Caco-2 (cell line): ENCODE results near the gene PPARD. TPM values are rescaled to one million over a fixed set of nuclear protein-coding genes. Genes with fewer than 3 reads are reported as not detected.

Experiments used
- BruUV-seq: library from RNA; stranded (reverse); fragments of 400-500 nt; replicated peaks from 2 replicates; lab custom pipeline; 2021; lab: Mats Ljungman, UMichigan
- CTCF ChIA-PET: fragments of 300-600 bp; sonication (Branson Sonifier 250); formaldehyde crosslinking; loops from one replicate; lab custom pipeline; 2022; ENCODE audit warnings: antibody characterized with exemption; lab: Charles Lee
- POLR2A ChIA-PET: fragments of 300-600 bp; sonication (Branson Sonifier 250); formaldehyde crosslinking; loops from one replicate; lab custom pipeline; 2022; ENCODE audit warnings: antibody characterized with exemption; lab: Charles Lee
- DNase-seq, 2 experiments: peaks; one replicate each; pipeline versions ENCODE4 v3.0.0 to v3.0.0-alpha.2; 2020 to 2022
- H3K27me3 ChIP-seq: replicated peaks from 2 replicates; pipeline ENCODE4 v1.6.0; 2011; ENCODE audit warnings: low read length; ENCODE audit not compliant: control insufficient read depth, insufficient read depth
- H3K36me3 ChIP-seq: 2 replicates; pipeline ENCODE4 v1.5.1; 2011; ENCODE audit warnings: low read length; ENCODE audit not compliant: control insufficient read depth, insufficient read depth
- H3K4me1 ChIP-seq: fragments of 250-450 bp; sonication (Bioruptor Pico); 2 replicates; pipeline ENCODE4 v1.5.1; 2020; ENCODE audit warnings: mild to moderate bottlenecking
- H3K4me3 ChIP-seq: 2 replicates; pipeline ENCODE4 v1.5.1; 2011; ENCODE audit warnings: low read depth, mild to moderate bottlenecking, control low read depth, low read length
- H3K9me3 ChIP-seq: fragments of 250-450 bp; sonication (Bioruptor Pico); 2 replicates; pipeline ENCODE4 v1.5.1; 2020; ENCODE audit warnings: mild to moderate bottlenecking, moderate library complexity
- H3K27ac Mint-ChIP-seq: one replicate; pipeline ENCODE4 v1.8.0; 2022; ENCODE audit warnings: mixed read lengths; ENCODE audit not compliant: unreplicated experiment
- H3K27me3 Mint-ChIP-seq: one replicate; pipeline ENCODE4 v1.8.0; 2022; ENCODE audit warnings: mixed read lengths; ENCODE audit not compliant: insufficient read depth, unreplicated experiment
- H3K36me3 Mint-ChIP-seq: one replicate; pipeline ENCODE4 v1.8.0; 2022; ENCODE audit warnings: mild to moderate bottlenecking, mixed read lengths; ENCODE audit not compliant: insufficient read depth, unreplicated experiment
- H3K4me1 Mint-ChIP-seq: one replicate; pipeline ENCODE4 v1.8.0; 2022; ENCODE audit warnings: low read depth, mixed read lengths; ENCODE audit not compliant: unreplicated experiment
- H3K4me3 Mint-ChIP-seq: one replicate; pipeline ENCODE4 v1.8.0; 2022; ENCODE audit warnings: mild to moderate bottlenecking, moderate library complexity, mixed read lengths; ENCODE audit not compliant: unreplicated experiment
- H3K9me3 Mint-ChIP-seq: one replicate; pipeline ENCODE4 v1.8.0; 2022; ENCODE audit warnings: mixed read lengths; ENCODE audit not compliant: unreplicated experiment
- intact Hi-C: fragments of 100-400 bp; cut with micrococcal nuclease; formaldehyde crosslinking; loops from one replicate; pipeline ENCODE4 v1.10.0; 2022; ENCODE audit not compliant: unreplicated experiment
- total RNA-seq: library from RNA; stranded (reverse); gene quantifications from 2 replicates; pipeline ENCODE4 v1.2.3, GENCODE V29; 2022
- TF ChIP-seq, protein P1 (sequence below), 2 experiments: fragments of 200-600 bp in 1 of 2; IDR thresholded peaks; 1 replicate in 1 of 2; 2 replicates in 1 of 2; pipeline versions ENCODE4 v1.5.1 to v1.8.0; 2011 to 2022; ENCODE audit warnings: antibody characterized with exemption in 1 of 2, control low read depth in 1 of 2, inconsistent platforms in 1 of 2, low read depth in 1 of 2, low read length in 1 of 2, mild to moderate bottlenecking in 1 of 2, moderate library complexity in 1 of 2; ENCODE audit not compliant: insufficient read depth in 1 of 2, severe bottlenecking in 1 of 2, unreplicated experiment in 1 of 2

Gene PPARD
- total RNA-seq, 1 experiment from 2014 or later: 11.3 TPM

DNA sequence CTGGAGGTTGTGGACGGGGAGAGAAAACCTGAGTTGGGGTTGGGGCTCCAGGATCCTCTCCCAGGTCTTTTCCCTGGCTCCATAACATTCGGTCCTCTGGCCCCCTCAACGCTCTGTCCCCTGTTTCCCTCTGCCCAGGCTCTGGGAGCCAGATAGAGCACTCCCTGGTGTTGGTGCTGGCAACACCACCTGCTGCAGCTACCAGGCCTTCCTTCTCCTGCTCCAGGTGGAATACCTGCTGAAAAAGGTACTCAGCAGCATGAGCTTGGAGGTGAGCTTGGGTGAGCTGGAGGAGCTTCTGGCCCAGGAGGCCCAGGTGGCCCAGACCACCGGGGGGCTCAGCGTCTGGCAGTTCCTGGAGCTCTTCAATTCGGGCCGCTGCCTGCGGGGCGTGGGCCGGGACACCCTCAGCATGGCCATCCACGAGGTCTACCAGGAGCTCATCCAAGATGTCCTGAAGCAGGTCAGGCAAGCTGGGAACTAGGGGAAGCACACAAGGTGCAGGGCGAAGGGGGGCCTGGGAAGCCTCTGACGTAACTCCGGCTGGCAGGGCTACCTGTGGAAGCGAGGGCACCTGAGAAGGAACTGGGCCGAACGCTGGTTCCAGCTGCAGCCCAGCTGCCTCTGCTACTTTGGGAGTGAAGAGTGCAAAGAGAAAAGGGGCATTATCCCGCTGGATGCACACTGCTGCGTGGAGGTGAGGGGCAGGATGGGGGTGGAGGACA is 30.1 kb upstream of the PPARD start:
- Mint-ChIP-seq H3K27me3 (peaks cover 3% of the 10 kb centered on the region), H3K9me3 (no peaks in the 10 kb centered on the region), H3K27ac (no peak overlapping the region), H3K4me3 (no peak overlapping the region), H3K4me1 (no peaks in the 10 kb centered on the region), H3K36me3 (no peaks in the 10 kb centered on the region)
- CTCF ChIA-PET: interaction anchor here (1.0 kb wide), 1 partner anchor 137 kb away, joined by 3 read pairs; no protein-coding TSS in a partner anchor
- H3K36me3 ChIP-seq: no peaks in the 10 kb centered on the region
- intact Hi-C loops: no loop called here
- peaks cover 4% of the 10 kb centered on the region for H3K4me1 ChIP-seq
- POLR2A ChIA-PET: no interaction called here
- no peak overlapping the region for H3K4me3 ChIP-seq
- TF ChIP-seq, protein P1, sequence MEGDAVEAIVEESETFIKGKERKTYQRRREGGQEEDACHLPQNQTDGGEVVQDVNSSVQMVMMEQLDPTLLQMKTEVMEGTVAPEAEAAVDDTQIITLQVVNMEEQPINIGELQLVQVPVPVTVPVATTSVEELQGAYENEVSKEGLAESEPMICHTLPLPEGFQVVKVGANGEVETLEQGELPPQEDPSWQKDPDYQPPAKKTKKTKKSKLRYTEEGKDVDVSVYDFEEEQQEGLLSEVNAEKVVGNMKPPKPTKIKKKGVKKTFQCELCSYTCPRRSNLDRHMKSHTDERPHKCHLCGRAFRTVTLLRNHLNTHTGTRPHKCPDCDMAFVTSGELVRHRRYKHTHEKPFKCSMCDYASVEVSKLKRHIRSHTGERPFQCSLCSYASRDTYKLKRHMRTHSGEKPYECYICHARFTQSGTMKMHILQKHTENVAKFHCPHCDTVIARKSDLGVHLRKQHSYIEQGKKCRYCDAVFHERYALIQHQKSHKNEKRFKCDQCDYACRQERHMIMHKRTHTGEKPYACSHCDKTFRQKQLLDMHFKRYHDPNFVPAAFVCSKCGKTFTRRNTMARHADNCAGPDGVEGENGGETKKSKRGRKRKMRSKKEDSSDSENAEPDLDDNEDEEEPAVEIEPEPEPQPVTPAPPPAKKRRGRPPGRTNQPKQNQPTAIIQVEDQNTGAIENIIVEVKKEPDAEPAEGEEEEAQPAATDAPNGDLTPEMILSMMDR (IDR thresholded peaks at IDR 0.05; ENCODE audit: insufficient read depth in 1 of 2, low read depth in 1 of 2, low read length in 1 of 2, severe bottlenecking in 1 of 2, unreplicated experiment in 1 of 2): no peak
- BruUV-seq: no TSS peak
- no peak for DNase-seq
- no peaks in the 10 kb centered on the region for H3K27me3 ChIP-seq
- no peaks in the 10 kb centered on the region for H3K9me3 ChIP-seq

DNA sequence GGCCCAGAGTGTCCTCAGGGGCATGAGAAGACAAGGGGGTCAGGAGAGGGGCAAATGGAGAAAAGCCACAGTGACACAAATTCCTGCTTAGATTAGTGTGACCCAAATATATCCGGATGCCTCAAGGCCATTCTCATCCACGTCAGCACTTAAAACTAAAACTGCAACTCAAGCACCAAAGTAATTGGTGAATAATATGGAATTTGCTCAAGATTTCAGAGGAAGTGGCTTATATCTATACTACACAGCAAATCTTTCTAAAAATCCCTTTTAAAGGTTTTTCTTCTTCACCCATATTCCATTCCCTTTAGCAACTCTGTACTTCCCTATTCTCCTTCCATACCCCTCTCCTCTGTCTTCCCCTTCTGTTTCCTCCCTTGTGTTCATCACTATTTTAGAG is 29.6 kb upstream of the PPARD start:
- H3K27ac Mint-ChIP-seq: no peak overlapping the region
- H3K9me3 Mint-ChIP-seq: no peaks in the 10 kb centered on the region
- no peak overlapping the region for H3K4me3 Mint-ChIP-seq
- no peak overlapping the region for H3K4me3 ChIP-seq
- no peaks in the 10 kb centered on the region for H3K9me3 ChIP-seq
- peaks cover 3% of the 10 kb centered on the region for H3K27me3 Mint-ChIP-seq
- no peaks in the 10 kb centered on the region for H3K27me3 ChIP-seq
- TF ChIP-seq, protein P1 (IDR thresholded peaks at IDR 0.05; ENCODE audit: insufficient read depth in 1 of 2, low read depth in 1 of 2, low read length in 1 of 2, severe bottlenecking in 1 of 2, unreplicated experiment in 1 of 2): no peak
- no TSS peak for BruUV-seq
- CTCF ChIA-PET: interaction anchor here (1.0 kb wide), 1 partner anchor 136 kb away, joined by 3 read pairs; no protein-coding TSS in a partner anchor
- H3K4me1 ChIP-seq: peaks cover 8% of the 10 kb centered on the region
- H3K4me1 Mint-ChIP-seq: no peaks in the 10 kb centered on the region
- peaks cover under 1% of the 10 kb centered on the region for H3K36me3 Mint-ChIP-seq
- DNase-seq: no peak
- POLR2A ChIA-PET: no interaction called here
- intact Hi-C loops: no loop called here
- H3K36me3 ChIP-seq: no peaks in the 10 kb centered on the region

DNA sequence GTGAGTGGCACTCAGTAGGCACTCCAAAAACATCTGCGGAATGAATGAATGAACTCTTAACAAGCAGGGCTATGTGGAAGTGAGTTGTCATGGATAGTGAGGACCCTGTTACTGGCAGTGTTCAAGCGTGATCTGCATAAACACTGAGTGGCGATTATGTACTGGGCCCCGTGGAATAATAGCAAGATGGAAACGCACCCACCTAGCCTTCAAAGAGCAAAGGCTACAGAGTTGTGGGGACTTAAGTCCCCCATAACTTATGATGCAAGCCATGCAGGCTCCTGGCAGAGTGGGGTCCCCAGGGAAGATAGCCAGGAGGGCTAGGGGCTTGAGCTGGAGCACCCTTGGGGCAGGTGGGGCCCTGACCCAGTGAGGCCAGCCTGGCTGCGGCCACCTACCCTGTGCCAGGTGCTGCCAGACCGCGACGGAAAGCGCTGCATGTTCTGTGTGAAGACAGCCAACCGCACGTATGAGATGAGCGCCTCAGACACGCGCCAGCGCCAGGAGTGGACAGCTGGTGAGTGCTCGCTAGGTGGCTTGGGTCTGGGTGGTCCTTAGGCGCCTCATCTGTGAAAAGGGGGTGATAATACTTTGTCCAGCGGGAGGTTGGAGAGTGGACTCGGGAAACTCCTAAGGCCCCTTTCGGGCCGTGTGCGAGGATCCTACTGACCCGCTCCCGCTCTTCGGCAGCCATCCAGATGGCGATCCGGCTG is 24.7 kb upstream of the PPARD start:
- ChIA-PET CTCF (interaction anchor here (0.6 to 2.0 kb wide), 8 partner anchors 10 to 1252 kb away, joined by 3 to 19 read pairs (median 8); partner anchors contain the start of genes FANCE and PPARD), POLR2A (interaction anchor here (1.0 to 1.6 kb wide), 4 partner anchors 10 to 179 kb away, joined by 3 to 8 read pairs (median 4); partner anchors contain the start of genes FANCE, TEAD3 and ZNF76)
- Histone ChIP-seq H3K4me1 (peaks cover 14% of the 10 kb centered on the region), H3K36me3 (no peaks in the 10 kb centered on the region), H3K4me3 (peak overlapping the region; percentile 59), H3K9me3 (no peaks in the 10 kb centered on the region), H3K27me3 (no peaks in the 10 kb centered on the region)
- DNase-seq: peak in 1 of 2 experiments; percentile 38
- BruUV-seq: no TSS peak
- Mint-ChIP-seq H3K27me3 (no peaks in the 10 kb centered on the region), H3K9me3 (no peaks in the 10 kb centered on the region), H3K4me3 (peak overlapping the region; percentile 98), H3K36me3 (peaks cover 6% of the 10 kb centered on the region), H3K27ac (peak overlapping the region; percentile 92), H3K4me1 (peaks cover 15% of the 10 kb centered on the region)
- intact Hi-C loops: loop anchor here (1.0 kb wide), 4 partner anchors 10 to 43 kb away; partner anchors contain the start of gene DEF6
- TF ChIP-seq, protein P1 (IDR thresholded peaks at IDR 0.05; ENCODE audit: insufficient read depth in 1 of 2, low read depth in 1 of 2, low read length in 1 of 2, severe bottlenecking in 1 of 2, unreplicated experiment in 1 of 2): peak in 1 of 2 experiments; percentile 29
